Psoas muscle (tissue), 8 donors: Measurements from ENCODE around the gene USF1. TPM values are rescaled to one million over a fixed set of nuclear protein-coding genes. Genes with fewer than 3 reads are reported as not detected.
"Not testable (repeated sequence)": the region's sequence is repeated elsewhere in the genome, so short reads cannot be mapped to it uniquely, and the experiment has no call there.

ENCODE experiments used
- ATAC-seq, 4 donors: fragments of 200-7000 bp; cut with Tn5 transposase; one replicate each; pipeline ENCODE4 v1.9.1; 2020; ENCODE audit warnings: moderate library complexity in 3 of 4, mild to moderate bottlenecking in 2 of 4
- DNase-seq, 2 donors: peaks; one replicate each; pipeline ENCODE4 v3.0.0-alpha.2; 2020
- H3K27ac ChIP-seq: fragments of 200-600 bp; one replicate; pipeline ENCODE4 v1.8.0; 2022
- H3K27me3 ChIP-seq, 3 donors: fragments of 200-600 bp in 1 of 3; one replicate each; pipeline versions ENCODE4 v1.6.1 to v1.8.0; 2013 to 2022; ENCODE audit warnings: low read length in 2 of 3, mild to moderate bottlenecking in 2 of 3, moderate library complexity in 1 of 3; ENCODE audit not compliant: insufficient read depth in 3 of 3
- H3K36me3 ChIP-seq, 2 donors: fragments of 200-600 bp in 1 of 2; one replicate each; pipeline versions ENCODE4 v1.6.1 to v1.8.0; 2013 to 2022; ENCODE audit warnings: low read depth in 1 of 2, mild to moderate bottlenecking in 1 of 2, moderate library complexity in 1 of 2; ENCODE audit not compliant: insufficient read depth in 1 of 2
- H3K4me1 ChIP-seq: fragments of 200-600 bp; one replicate; pipeline ENCODE4 v1.8.0; 2022
- H3K4me3 ChIP-seq: fragments of 200-600 bp; one replicate; pipeline ENCODE4 v1.8.0; 2022; ENCODE audit warnings: mild to moderate bottlenecking
- H3K9me3 ChIP-seq: fragments of 200-600 bp; one replicate; pipeline ENCODE4 v1.8.0; 2022
- WGBS, 3 donors: extraction: QIAGEN DNeasy Blood & Tissue Kit; methylation state at CpG; one replicate each; pipeline versions ENCODE4 v1.1.6 to v1.1.7; 2013; 5-methylcytosine and 5-hydroxymethylcytosine counted together
- intact Hi-C, 2 donors: fragments of 100-400 bp; cut with DNase I; formaldehyde crosslinking; loops; one replicate each; pipeline versions ENCODE4 v1.11.0 to v1.14.2; 2022
- polyA plus RNA-seq, 3 donors: library from polyadenylated mRNA; stranded (reverse); fragments of 200-250 nt; gene quantifications; one replicate each; pipeline ENCODE4 v1.2.3, GENCODE V29; 2013
- total RNA-seq, 4 donors: library from RNA; stranded (reverse); fragmentation: NEBNext Ultra II Directional in 2 of 4; extraction: Animal tissue kit (Norgen Biotek cat#: 25700) in 2 of 4; gene quantifications; one replicate each; pipeline versions ENCODE4 v1.2.1 to v1.2.4, GENCODE V29; 2021 to 2023
- TF ChIP-seq, protein P1 (sequence below): fragments of 200-600 bp; IDR thresholded peaks from one replicate; pipeline ENCODE4 v1.8.0; 2022; ENCODE audit warnings: antibody characterized with exemption
- donor health status: healthy with polysubstance abuse.
- donor health status: DM: no; HTN: no; CAD: no; lungs with moderate emphysema.
- donor health status: Bipolar disorder and iron deficiency.
- donor health status: healthy.
- donor health status: DM: yes; HTN: yes; CAD: no.
- donor health status: DM: no; HTN: no; CAD: no.
- donor health status: DM: no; HTN: no; CAD: no.
- donor health status: DM: yes; HTN: yes; CAD: no.

USF1 gene
- total and polyA plus RNA-seq, 7 donors: 29.8 to 68.1 (median 40.0) TPM

- H3K4me3 ChIP-seq: peak within 1 kb of the TSS; percentile 70
- peak; percentile 28 to 78 (median 62) for ATAC-seq
- H3K4me1 ChIP-seq: peaks cover 6% of the 10 kb centered on the region
- H3K27ac ChIP-seq: peak within 1 kb of the TSS; percentile 62
- WGBS, 3 donors: 7 to 19% (median 12%) methylated on average over 35 to 36 of the region's 36 CpGs
- DNase-seq: peak; percentile 23 to 53
- no peaks in the 10 kb centered on the region for H3K36me3 ChIP-seq
- intact Hi-C loops: no loop called here
- TF ChIP-seq, protein P1, sequence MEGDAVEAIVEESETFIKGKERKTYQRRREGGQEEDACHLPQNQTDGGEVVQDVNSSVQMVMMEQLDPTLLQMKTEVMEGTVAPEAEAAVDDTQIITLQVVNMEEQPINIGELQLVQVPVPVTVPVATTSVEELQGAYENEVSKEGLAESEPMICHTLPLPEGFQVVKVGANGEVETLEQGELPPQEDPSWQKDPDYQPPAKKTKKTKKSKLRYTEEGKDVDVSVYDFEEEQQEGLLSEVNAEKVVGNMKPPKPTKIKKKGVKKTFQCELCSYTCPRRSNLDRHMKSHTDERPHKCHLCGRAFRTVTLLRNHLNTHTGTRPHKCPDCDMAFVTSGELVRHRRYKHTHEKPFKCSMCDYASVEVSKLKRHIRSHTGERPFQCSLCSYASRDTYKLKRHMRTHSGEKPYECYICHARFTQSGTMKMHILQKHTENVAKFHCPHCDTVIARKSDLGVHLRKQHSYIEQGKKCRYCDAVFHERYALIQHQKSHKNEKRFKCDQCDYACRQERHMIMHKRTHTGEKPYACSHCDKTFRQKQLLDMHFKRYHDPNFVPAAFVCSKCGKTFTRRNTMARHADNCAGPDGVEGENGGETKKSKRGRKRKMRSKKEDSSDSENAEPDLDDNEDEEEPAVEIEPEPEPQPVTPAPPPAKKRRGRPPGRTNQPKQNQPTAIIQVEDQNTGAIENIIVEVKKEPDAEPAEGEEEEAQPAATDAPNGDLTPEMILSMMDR: peak; percentile 7
- H3K9me3 ChIP-seq: no peaks in the 10 kb centered on the region
- peaks cover 0 to 49% (median 3%) of the 10 kb centered on the region in 3 donors for H3K27me3 ChIP-seq
Measured at GRCh38 chr1:161020509-161021164, 25.1 kb downstream of the USF1 start, which contains the start of gene F11R. TSS of gene F11R (minus strand) at chr1:161021152. CDS start at chr1:161021073, 79 bp downstream.

- ATAC-seq (peak in 1 of 4 donors; percentile 32), DNase-seq (no peak)
- Histone ChIP-seq H3K9me3 (no peaks in the 10 kb centered on the region), H3K27ac (peak overlapping the region; percentile 62), H3K36me3 (no peaks in the 10 kb centered on the region), H3K27me3 (peaks cover 0 to 49% (median 3%) of the 10 kb centered on the region in 3 donors), H3K4me3 (peak overlapping the region; percentile 70), H3K4me1 (peaks cover 6% of the 10 kb centered on the region)
- TF ChIP-seq, protein P1: no peak
- intact Hi-C loops: no loop called here
- WGBS, 3 donors: 43 to 57% (median 46%) methylated on average over 10 of the region's 10 CpGs
Measured at GRCh38 chr1:161019751-161020495, 25.9 kb downstream of the USF1 start.

GRCh38 chr1:161019111-161019660 is 26.6 kb downstream of the USF1 start:
- Histone ChIP-seq H3K27ac (peak overlapping the region; percentile 62), H3K27me3 (peaks cover 0 to 49% (median 3%) of the 10 kb centered on the region in 3 donors), H3K4me3 (peak overlapping the region; percentile 70)
- intact Hi-C loops, DNase-seq, H3K9me3 ChIP-seq, ATAC-seq, H3K36me3 ChIP-seq, H3K4me1 ChIP-seq: not testable (repeated sequence)
- WGBS, 3 donors: 87 to 89% (median 87%) methylated on average over 15 of the region's 15 CpGs

DNA sequence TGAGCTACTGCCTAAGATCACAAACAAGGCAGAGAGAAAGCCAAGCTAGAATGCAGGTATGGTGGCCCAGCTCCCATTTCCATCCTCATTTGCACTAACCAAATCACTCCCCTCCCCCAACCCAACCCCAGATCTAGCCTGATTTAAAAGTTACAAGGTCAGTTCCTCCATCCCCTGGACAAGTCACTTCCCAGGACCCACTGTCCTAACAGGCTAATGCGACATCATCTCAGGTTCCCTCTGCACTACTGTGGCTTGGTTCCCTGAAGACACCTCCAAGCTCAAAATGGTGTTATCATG is 27.2 kb downstream of the USF1 start:
- WGBS, 3 donors: 86 to 100% (median 96%) methylated on average over 1 of the region's 1 CpG
- Histone ChIP-seq H3K4me1 (peaks cover 9% of the 10 kb centered on the region), H3K4me3 (no peak overlapping the region), H3K36me3 (no peaks in the 10 kb centered on the region), H3K27me3 (peaks cover 0 to 49% (median 3%) of the 10 kb centered on the region in 3 donors), H3K27ac (no peak overlapping the region), H3K9me3 (no peaks in the 10 kb centered on the region)
- DNase-seq: no peak
- intact Hi-C loops: no loop called here
- TF ChIP-seq, protein P1: no peak
- ATAC-seq: no peak
